EH (cell line): ENCODE measurements around the gene CREG2.

Source experiments
- DNase-seq: peaks from one replicate; pipeline ENCODE4 v3.0.0-alpha.2; 2015; ENCODE audit warnings: low read depth

Gene CREG2

GRCh38 chr2:101307950-101308431, 79.3 kb downstream of the CREG2 start:
- peak; percentile 16 for DNase-seq

- DNase-seq, result peak; percentile 17
Measured at GRCh38 chr2:101307503-101307902, 79.8 kb downstream of the CREG2 start.

GRCh38 chr2:101306410-101306809, 80.9 kb downstream of the CREG2 start:
- DNase-seq, result no peak

- DNase-seq, result peak; percentile 77
Measured at GRCh38 chr2:101305492-101306078, 81.7 kb downstream of the CREG2 start.

GRCh38 chr2:101305035-101305434, 82.3 kb downstream of the CREG2 start:
- DNase-seq, result no peak

GRCh38 chr2:101303688-101304087, 83.6 kb downstream of the CREG2 start:
- DNase-seq, result no peak

GRCh38 chr2:101302016-101302415, 85.3 kb downstream of the CREG2 start:
- DNase-seq, result no peak

GRCh38 chr2:101300836-101301235, 86.5 kb downstream of the CREG2 start:
- DNase-seq, result no peak

GRCh38 chr2:101300164-101300563, 87.1 kb downstream of the CREG2 start:
- DNase-seq, result no peak

GRCh38 chr2:101299604-101300003, 87.7 kb downstream of the CREG2 start:
- no peak for DNase-seq

GRCh38 chr2:101297383-101297782, 89.9 kb downstream of the CREG2 start:
- DNase-seq, result no peak

GRCh38 chr2:101296371-101296770, 90.9 kb downstream of the CREG2 start:
- peak; percentile 85 for DNase-seq

GRCh38 chr2:101295895-101296294, 91.4 kb downstream of the CREG2 start:
- peak; percentile 90 for DNase-seq
